Activated gamma-delta T cell (primary cell): ENCODE data around the gene KRT7.

Experiments
- DNase-seq: peaks from one replicate; lab custom pipeline; 2025; lab: John Stamatoyannopoulos, UW

The KRT7 gene

DNA sequence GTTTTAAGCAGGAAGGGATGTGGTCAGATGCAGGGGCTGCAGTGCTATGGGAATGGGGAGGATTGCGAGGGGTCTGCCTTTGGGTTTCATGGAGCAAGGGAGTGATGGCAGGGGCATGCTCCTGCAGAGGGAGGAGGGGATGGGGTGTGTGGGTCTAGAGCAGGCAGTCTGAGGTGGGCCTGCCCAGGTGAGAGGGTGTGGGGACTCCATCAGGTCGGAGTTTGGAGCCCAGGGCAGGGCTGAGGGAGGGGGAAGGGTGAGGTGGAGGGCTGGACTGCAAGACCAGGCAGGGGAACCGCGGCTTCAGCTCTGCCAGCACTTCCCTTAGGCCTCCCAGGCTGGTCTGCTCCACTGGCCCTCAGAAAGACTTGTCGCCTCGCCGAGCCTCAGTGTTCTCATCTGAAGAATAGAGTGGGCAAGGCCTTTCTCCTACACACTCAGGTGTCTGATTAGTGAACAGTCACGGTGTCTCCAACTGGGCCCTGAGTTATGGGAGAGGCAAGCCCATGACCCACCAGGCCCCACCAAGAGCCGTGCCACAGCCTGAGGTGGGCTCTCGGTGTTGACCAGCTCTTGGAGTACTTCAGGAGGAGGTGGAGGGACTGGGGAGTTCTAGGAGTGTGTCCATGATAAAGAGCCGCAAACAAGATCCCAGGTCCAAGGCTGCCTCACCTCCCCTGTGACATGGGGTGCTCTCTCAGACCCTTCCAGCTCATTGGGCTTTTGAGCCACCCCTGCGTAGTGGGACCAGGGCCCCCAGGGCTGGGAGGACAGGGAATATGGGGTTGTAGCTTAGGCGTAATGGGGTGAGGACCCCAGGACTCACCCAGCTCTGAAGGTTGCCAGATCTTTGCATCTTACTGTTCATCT is 21.1 kb upstream of the KRT7 start:
- DNase-seq, result no peak

DNA sequence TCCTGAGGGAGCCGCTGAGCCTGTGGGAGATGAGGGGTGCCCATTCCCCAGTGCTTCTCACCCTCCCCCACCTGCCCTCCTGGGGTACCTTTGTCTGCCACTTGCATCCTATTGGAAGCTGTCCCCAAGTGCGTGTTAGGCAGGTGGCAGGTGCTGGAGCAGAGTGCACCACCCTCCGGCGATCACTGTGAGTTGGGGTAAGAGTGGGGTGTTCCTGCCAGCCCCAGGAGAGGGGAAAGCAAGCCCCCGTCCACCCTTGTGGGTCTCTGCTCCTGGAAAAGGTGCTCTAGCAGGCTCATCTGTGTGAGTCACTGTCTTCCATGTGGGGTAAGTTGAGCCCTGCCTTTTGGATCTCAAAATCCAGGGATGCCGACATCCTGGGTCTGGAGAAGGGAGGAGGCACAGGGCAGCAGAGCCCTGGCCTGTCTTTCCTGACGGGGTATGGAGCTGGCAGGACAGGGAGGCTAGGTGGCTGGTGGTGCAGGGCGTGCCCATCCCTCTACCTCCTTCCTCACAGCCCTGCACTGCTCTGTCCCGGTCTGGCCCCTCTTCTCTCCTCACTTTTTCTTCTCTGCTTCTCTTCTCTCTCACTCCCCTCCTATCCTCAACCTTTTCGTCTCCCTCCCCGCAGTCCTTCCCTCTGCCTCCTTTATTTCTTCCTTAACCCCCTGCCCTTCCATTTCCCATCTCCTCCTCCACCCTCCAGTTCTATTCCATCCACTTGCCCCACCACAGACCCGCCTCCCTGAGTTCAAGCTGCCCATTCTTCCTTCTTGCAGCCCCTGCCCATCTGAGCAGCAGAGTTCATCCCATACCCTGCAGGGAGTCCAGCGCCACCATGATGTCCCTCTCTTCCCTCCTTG is 20.1 kb upstream of the KRT7 start:
- no peak for DNase-seq

DNA sequence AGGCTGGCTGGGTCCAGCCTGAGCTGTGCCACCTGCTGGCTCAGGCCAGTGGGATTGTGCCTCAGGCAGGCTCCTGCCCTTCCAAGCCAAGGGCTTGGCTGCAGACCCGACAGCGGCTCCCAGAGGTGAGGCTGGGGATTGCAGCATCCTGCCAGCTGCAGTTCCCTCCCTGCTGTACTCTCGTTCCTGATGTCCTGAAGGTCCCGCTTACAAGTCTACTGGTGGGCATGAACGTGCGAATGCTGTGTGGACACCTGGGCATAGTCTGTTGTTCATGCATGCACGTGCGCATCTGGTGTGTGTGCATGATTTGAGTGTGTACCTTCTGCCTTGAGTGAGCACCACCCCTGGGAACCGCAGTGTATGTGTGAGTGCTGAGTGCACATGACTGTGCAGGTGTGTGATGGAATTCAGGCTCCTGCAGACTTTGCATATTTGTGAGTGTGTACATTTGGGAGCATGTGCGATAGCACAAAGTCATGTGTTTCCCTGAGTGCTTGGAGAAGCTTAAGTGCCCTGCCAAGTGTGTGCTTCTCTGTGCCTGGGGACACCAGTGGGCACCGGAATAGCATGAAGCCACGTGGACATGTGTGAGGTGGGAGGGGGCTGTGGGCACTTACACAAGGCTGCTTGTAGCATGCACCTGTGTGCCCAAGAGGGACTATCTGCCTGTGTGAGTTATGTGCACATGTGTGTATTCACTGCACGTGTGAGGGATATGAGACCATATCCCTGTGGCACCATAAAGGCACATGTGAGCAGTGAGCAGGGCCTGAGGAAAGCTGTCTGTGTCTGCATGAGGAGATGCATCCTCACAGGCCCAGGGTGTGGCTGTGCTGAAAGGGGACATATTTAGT is 19.3 kb upstream of the KRT7 start:
- DNase-seq, result no peak

DNA sequence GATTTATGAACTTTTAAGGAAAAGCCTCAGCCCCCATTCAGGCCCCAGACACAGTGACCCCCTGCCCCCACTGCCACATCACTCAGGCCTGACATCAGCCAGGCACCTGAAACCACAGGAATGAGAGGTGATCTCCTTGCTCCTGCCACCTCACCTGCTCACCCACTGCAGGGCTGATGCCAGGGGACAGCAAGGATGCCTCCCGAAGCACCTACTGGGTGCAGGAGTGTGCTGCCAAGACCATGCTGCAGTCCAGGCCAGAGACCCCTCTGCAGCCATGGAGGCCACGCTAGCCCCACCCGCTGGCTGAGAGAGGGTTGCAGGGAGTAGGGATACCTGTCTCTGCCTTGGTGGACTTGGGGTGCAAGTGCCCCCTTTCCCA is 18.6 kb upstream of the KRT7 start:
- no peak for DNase-seq

DNA sequence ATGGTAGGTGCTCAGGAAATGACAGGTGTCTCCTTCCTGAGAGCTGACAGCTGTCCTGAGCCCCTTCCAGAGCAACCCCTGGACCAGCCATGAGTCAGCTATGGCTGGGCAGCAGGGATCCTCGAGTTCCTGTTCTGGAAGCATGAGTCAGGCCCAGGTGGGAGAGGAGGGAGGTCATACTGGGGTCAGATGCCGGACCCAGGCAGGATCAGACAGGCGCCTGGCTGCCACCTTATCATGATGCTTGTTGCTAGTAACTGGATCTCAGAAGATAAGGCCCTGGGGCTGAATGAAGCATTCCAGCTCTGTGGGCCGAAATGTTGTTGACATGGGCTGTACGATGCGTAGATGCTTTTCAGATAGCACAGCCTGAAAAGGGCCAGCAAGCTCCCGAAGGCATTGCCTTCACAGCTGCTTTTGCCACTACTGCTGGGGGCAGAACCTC is 17.4 kb upstream of the KRT7 start:
- DNase-seq, result no peak

DNA sequence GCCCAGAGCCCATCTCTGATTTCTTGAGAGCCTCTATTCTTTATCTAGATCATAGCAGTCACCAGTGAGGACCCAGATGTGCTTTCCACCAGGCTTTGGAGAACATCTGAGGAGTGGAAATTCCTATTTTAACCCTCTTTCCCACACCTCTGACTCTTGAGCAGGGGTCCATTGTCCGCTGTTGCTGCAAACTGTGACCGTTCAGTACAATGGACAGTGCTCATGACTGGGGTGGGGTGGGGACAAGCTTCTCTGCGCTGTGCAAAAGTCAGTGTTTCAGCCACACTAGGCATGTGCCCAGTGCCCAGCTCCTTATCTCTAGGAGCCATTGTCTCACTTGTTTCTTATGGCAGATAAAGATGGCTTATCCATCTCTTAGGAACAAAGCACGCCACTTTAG is 16.9 kb upstream of the KRT7 start:
- no peak for DNase-seq

DNA sequence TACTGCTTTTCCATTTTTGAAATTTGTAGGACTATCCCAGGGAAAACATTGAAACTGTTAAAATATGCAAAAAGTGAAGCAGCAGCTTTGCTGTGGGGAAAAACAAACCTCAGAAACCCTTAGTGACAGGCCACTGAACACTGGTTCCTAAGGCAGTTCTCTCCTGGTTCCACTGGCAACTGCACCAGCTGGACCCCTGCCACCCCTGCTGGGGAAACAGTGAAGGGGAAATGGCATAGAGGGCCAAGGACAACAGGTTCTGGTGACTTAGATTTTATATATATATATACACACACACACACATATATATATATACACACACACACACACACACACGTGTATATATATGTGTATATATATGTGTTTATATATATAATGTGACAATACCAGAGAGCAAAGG is 16.2 kb upstream of the KRT7 start:
- DNase-seq, result no peak

DNA sequence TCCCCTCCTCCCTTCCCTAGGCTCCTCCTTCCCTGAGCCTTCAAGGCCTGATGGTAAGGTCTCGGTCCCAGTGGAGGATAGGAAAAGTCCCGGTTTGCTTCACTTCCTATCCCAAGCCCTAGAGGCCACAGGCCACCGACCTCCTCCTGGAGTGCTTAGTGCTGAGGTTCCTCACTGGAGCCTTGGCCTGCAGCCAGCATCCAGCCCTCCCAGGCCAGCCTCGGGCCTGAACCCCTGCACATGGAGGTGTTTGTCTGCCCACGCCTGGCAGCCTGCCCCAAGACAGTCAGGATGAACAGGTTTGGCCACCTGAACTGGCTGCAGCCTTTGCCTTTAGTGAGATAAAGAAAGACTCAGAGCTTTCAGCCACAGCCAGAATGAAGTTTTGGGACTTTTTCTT is 15.8 kb upstream of the KRT7 start:
- no peak for DNase-seq

DNA sequence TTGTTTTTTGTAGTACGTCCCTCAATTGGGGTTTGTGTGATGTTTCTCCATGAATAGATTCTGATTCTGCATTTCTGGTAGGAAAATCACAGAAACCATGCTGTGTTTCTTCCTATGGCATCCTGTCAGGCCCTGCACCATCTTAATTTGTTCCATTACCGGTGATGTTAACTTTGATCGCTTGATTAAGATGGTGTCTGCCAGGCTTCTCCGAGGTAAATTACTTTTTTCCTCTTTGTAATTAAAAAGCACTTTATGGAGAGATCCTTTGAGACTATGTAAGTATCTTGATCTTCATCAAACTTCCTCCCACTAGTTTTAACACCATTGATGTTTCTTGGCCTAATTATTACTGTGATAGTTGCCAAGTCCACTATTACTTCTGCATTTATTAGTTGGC is 15.0 kb upstream of the KRT7 start:
- DNase-seq, result no peak

DNA sequence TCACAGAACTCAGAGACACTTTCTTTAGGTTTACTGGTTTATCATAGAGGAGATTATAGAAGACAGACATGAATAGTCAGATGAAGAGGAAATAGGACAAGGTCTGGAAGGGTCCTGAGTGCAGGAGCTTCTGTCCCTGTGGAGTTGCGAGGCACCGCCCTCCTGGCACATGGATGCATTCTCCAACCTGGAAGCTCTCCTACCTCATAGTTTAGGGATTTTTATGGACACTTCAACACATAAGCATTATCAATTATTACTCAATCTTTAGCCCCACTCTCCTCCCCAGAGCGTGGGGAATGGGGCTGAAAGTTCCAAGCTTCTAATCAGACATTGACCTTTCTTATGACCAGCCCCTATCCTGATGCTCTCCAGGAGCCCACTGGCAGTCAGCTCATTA is 12.6 kb upstream of the KRT7 start:
- no peak for DNase-seq

DNA sequence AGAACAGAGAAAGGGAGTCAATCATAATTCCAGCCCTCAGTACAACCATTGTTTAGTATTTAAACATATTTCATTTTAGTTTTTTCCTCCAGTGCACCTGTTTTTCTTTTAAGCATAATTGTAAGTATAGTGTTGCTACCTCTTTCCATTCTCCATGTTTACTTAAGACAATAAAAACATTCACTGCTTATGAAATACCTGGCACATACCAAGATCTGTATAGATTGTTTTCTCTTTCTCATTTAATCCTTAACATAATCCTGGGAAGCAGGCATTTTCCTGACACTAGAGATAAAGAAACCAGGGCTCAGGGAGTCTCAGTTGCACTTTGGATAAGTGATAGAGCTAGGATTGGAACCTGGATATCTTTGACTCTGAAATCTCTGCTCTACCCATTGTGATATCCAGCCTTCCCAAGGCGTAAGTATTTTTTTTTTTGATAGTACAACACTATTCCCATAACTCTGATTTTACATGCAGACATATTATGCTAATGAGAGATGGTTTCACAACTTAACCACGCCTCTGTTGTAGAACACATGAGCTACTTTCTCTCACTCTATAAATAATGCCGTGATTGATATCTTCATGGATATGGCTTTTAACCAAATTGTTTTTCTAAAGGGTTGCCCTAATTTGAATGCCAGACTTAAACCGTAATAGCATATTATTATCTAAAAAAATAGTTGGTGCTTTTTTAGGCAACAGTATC is 11.8 kb upstream of the KRT7 start:
- DNase-seq, result no peak

DNA sequence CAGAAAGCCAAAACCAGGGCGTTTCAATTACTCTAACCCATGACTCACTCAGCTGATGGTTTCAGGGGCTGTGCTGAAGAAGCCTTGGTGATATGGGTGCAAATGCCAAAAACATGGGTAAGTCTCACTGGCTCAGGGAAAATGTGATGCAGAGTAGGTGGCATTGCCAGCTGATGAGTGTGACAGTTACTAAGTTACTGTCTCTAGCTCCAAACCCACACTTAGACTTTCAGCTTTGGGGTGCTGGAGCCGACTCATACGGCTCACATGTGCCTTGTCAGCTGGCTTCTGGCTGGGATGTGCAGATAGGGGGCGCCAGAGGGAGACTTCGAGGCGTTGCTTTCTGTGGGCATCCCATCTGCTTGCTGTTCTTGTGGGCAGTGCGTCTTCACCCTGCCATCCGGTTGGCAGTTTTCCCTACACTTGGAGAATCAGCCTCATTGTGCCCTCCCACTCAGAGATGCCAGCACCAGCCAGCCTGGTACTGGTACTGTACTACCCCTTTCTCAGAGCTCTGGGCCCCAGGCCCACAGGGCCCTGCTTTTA is 11.1 kb upstream of the KRT7 start:
- DNase-seq, result no peak

DNA sequence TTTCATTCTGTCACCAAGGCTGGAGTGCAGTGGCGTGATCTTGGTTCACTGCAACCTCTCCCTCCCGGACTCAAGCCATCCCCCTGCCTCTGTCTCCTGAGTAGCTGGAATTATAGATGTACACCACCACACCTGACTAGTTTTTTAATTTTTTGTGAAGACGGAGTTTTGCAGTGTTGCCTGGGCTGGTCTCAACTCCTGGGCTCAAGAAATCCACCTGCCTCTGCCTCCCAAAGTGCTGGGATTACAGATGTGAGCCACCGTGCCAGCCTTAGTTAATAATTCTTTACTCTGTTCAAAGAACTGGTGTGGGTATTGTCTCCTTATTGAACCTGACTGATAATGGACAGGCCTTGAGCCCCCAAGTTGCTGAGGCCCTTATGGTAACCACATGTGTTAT is 10.4 kb upstream of the KRT7 start:
- DNase-seq, result no peak

DNA sequence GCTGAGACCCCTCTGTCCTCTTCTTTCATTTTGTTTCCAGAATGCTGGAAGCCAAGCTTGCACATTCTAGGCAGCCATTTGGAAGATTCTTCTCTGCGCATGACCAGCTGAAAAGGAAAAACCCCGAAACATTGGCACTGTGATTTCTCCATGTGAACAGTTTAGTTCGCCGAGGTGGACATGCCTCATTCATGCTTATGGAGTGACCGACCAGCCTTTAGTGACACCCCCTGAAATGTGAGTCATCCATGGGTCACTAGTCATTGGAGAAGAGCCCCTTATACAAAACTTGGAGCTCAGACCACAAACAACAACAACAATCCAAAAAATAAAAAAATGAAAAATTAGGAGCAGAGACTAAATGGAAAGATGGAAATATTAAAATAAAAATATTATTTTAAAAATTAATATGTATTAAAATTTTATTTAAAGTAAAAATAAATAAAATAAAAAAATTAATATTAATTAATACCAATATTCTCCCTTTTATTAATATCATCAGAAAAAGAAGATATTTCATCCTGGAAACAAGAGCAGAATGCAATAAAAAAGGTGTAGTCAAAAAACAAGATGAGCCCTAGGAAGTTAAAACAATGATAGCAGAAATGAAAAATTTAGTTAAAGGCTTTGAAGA is 9.5 kb upstream of the KRT7 start:
- DNase-seq, result no peak

DNA sequence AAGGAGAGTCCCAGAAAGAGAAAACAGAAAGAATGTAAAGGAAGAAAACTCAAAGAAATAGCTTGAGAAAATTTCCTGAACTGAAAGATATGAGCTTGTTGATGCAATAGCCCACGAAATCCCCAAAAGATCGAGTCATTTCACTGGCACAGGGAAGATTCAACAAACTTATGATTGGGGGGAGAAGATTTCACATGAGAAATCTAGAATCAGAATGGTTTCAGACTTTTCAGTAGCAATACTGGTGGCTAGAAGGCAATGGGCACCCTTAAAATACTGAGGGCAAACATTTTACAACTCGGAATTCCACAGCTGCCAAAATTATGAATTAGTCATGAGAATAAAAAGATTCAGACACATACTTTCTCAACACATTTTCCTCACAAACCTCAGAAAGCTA is 8.9 kb upstream of the KRT7 start:
- no peak for DNase-seq

DNA sequence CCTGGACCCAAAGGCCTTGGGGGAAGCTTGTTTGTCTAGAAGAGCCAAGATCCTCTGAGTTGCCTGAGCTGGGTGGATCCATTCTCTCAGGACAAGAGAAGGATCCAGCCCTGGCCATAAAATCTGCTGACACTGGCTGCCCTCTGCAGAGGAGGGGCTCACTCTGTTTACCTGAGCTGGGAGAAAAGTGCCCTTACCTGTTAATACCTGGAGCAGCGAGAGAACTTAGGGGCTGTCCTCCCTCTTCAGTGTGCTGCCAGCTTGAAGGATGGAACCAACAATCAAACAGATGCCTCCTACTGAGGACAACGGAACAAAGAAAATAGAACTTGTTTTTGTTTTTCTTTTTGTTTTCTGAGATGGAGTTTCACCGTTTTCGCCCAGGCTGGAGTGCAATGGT is 7.3 kb upstream of the KRT7 start:
- DNase-seq, result no peak

DNA sequence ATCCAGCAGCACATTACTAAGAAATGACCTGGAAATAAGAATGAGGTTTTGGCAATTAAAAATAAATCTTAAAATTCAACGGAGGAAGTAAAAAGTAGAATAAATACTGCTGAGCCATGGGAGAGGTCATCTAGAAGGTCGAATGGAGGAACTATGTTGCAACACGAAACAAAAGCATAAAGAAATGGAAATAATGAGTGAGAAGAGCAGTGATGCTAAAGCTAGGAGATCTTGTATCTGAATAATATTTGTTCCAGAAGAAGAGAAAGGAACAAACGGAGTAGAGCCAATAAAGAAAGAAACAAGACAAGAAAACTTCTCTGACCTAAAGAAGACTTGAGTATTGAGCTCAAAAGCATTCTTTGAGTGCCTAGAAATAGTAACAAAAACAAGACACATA is 6.6 kb upstream of the KRT7 start:
- DNase-seq, result no peak

DNA sequence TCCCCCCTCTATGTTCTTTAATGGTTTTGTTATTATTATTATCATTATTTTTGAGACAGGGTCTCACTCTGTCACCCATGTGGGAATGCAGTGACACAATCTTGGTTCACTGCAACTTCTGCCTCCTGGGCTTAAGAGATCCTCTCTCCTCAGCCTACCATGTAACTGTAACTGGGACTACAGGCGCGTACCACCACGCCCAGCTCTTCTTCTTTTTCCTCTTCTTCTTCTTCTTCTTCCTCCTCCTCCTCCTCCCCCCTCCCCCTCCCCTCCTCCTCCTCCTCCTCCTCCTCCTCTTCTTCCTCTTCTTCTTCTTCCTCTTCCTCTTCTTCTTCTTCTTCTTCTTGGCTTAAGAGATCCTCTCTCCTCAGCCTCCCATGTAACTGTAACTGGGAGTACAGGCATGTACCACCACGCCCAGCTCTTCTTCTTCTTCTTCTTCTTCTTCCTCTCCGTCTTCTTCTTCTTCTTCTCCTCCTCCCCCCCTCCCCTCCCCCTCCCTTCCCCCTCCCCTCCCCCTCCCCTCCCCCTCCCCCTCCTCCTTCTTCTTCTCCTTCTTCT is 5.4 kb upstream of the KRT7 start:
- DNase-seq, result no peak

DNA sequence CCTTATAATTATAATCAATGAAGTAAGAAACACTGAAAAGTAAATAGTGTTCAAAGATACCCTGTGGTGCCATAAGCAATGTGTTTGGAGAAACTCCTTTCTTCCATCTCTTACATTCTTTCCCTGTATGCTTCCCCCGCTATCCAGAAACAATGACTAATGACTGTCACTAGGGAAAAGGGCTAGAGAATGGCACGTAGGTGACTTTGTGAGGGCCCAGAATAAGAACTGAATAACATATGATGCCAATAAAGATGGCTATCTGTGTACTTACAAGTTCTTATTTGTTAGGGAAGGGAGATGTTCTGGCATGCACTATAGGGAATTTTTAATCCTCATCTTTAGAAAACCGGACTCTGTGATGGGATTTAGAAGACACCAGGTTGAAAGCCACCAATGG is 4.7 kb upstream of the KRT7 start:
- no peak for DNase-seq

DNA sequence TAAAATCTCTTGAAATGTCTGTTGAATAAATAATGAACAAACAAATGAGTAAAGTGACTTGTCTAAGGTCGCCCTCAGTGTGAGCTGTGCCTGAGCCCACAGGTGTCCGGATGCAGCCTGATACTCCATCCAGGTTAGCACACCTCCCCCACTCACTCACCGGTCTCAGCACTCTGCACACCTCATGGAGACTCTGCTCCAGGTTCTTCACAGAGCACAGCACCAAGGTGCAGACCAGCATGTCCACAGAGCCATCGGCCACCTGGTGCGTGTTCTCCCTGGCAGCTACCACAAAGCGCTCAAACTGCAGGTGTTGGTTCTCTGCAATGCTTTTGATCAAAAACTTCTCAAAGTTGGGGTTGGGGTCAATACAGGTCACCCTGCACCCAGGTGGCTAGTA is 4.1 kb upstream of the KRT7 start:
- no peak for DNase-seq
